Measurements from ENCODE around the gene ZC3H18.
A peak's percentile ranks its signal among the peaks of the same experiment; 100 is the strongest.

GRCh38 chr16:88527186-88527936 lies 42.8 kb upstream of the ZC3H18 start:
- TF ChIP-seq POLR2A (IDR thresholded peaks at IDR 0.05), result no peak
- TF ChIP-seq CTCF (IDR thresholded peaks at IDR 0.05), result peak; percentile 79 to 92 (median 83)
- no peak for TF ChIP-seq EP300 (IDR thresholded peaks at IDR 0.05)
